Lower leg skin (tissue), 4 donors: ENCODE measurements around the gene PLEKHH3. TPM values are rescaled to one million over a fixed set of nuclear protein-coding genes. Genes with fewer than 3 reads are reported as not detected.

Experiments
- DNase-seq, 2 donors: peaks; one replicate each; pipeline ENCODE4 v3.0.0-alpha.2; 2019; ENCODE audit warnings: low spot score in 2 of 2
- H3K4me3 ChIP-seq: fragments of 200-600 bp; sonication (generic); 2 replicates; pipeline ENCODE4 v1.5.1; 2017; ENCODE audit warnings: mild to moderate bottlenecking, low read depth; ENCODE audit not compliant: poor library complexity, severe bottlenecking
- POLR2A ChIP-seq, 2 donors: fragments of 450-650 bp; IDR thresholded peaks; one replicate each; pipeline ENCODE4 v1.6.1; 2016 to 2017; ENCODE audit warnings: antibody characterized with exemption in 2 of 2, mild to moderate bottlenecking in 1 of 2, moderate library complexity in 1 of 2
- WGBS, 2 donors: methylation state at CpG; one replicate each; pipeline ENCODE4 v1.1.5; 2018; 5-methylcytosine and 5-hydroxymethylcytosine counted together
- intact Hi-C: fragments of 100-400 bp; cut with DNase I; formaldehyde crosslinking; loops from one replicate; pipeline ENCODE4 v1.15.0; 2023; ENCODE audit warnings: low total_unique reads
- total RNA-seq, 4 donors: library from RNA; depleted of rRNA; stranded (reverse); fragments of >200 nt; gene quantifications; one replicate each; pipeline ENCODE4 v1.1.0, GENCODE V29; 2016
- TF ChIP-seq, protein P1 (sequence below), 3 donors: fragments of 450-650 bp; IDR thresholded peaks; one replicate each; pipeline ENCODE4 v1.5.1; 2016; ENCODE audit warnings: antibody characterized with exemption in 3 of 3, mild to moderate bottlenecking in 3 of 3, moderate library complexity in 2 of 3

PLEKHH3 gene
- total RNA-seq, 4 donors from 2014 or later: 36.1 to 66.6 (median 44.0) TPM

DNA sequence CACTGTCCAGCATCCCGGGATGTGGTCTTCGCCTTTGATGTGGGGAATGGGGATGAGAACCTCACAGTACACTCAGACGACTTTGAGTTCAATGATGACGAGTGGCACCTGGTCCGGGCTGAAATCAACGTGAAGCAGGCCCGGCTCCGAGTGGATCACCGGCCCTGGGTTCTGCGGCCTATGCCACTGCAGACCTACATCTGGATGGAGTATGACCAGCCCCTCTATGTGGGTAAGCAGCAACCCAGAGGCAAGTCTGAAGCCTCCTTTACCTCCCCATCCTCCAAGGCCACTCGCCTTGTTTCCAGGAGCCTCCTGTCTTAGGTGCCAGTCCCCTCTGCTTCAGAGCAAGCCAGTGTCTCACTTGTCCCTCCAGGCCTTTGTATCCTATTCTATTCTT, 15.7 kb upstream of the PLEKHH3 start:
- 89% methylated on average over 11 of the region's 11 CpGs for WGBS, 2 donors
- no peak for TF ChIP-seq POLR2A (IDR thresholded peaks at IDR 0.05)
- TF ChIP-seq, protein P1, sequence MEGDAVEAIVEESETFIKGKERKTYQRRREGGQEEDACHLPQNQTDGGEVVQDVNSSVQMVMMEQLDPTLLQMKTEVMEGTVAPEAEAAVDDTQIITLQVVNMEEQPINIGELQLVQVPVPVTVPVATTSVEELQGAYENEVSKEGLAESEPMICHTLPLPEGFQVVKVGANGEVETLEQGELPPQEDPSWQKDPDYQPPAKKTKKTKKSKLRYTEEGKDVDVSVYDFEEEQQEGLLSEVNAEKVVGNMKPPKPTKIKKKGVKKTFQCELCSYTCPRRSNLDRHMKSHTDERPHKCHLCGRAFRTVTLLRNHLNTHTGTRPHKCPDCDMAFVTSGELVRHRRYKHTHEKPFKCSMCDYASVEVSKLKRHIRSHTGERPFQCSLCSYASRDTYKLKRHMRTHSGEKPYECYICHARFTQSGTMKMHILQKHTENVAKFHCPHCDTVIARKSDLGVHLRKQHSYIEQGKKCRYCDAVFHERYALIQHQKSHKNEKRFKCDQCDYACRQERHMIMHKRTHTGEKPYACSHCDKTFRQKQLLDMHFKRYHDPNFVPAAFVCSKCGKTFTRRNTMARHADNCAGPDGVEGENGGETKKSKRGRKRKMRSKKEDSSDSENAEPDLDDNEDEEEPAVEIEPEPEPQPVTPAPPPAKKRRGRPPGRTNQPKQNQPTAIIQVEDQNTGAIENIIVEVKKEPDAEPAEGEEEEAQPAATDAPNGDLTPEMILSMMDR (IDR thresholded peaks at IDR 0.05): no peak

DNA sequence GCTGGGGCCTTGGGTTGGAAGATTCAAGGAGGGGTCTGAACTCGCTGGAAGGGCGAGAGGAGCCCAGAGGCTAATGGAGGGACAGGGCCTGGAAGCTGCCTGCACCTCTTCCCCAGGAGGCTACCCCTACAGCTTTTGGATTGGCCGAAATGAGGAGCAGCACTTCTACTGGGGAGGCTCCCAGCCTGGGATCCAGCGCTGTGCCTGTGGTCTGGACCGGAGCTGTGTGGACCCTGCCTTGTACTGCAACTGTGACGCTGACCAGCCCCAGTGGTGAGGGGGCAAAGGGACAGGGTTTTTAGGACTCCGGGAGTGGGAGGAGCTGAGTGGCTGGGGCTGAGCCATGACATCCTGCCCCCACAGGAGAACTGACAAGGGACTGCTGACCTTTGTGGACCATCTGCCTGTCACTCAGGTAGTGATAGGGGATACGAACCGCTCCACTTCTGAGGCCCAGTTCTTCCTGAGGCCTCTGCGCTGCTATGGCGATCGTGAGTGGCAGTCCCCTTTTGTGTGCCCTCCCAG, 14.3 kb upstream of the PLEKHH3 start:
- no peak for DNase-seq
- TF ChIP-seq, protein P1 (IDR thresholded peaks at IDR 0.05): no peak
- TF ChIP-seq POLR2A (IDR thresholded peaks at IDR 0.05): no peak
- WGBS, 2 donors: 90 to 91% methylated on average over 12 of the region's 12 CpGs
- no peak overlapping the region for H3K4me3 ChIP-seq
- intact Hi-C loops: no loop called here

More for the DNA sequence above, 15.7 kb upstream of the PLEKHH3 start:
- no peak for DNase-seq
- intact Hi-C loops: no loop called here
- no peak overlapping the region for H3K4me3 ChIP-seq

DNA sequence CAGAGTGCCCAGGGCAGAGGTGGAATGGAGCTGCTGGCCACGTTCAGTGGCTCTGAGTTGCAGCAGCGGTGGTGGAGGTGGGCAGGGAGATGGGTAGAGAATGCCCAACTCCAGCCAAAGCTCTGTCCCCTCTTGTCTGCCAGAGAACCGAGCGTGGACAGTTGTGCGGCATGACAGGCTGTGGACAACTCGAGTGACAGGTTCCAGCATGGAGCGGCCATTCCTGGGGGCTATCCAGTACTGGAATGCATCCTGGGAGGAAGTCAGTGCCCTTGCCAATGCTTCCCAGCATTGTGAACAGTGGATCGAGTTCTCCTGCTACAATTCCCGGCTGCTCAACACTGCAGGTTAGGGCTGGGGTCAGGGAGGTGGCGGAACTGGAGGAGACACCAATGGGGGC, 13.8 kb upstream of the PLEKHH3 start:
- TF ChIP-seq, protein P1 (IDR thresholded peaks at IDR 0.05): no peak
- no peak for TF ChIP-seq POLR2A (IDR thresholded peaks at IDR 0.05)
- intact Hi-C loops: no loop called here
- no peak overlapping the region for H3K4me3 ChIP-seq
- DNase-seq: no peak
- WGBS, 2 donors: 78 to 91% methylated on average over 10 of the region's 10 CpGs

DNA sequence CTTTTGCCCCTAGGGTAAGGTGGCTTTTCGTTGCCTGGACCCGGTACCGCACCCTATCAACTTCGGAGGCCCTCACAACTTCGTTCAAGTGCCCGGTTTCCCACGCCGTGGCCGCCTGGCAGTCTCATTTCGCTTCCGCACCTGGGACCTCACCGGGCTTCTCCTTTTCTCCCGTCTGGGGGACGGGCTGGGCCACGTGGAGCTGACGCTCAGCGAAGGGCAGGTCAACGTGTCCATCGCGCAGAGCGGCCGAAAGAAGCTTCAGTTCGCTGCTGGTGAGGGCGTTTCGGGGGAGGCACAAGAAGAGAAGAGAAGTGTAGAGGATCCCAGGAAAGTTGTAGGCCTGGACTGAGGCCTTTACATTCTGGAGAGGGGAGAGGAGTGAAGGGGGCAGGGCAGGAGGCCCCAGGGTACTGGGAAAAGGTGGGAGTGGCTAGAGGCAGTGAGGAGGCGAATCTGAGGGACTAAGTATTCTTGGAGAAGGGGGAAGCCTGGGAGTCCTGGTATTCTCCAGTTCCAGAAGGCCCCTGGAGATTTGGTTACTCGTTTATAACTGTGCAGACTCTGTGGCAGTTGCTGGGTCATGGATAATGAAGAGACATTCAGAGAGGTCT, 11.0 kb upstream of the PLEKHH3 start:
- intact Hi-C loops: loop anchor here (10.0 kb wide), 1 partner anchor 113 kb away; the partner anchor contains the start of gene PSMC3IP
- DNase-seq: no peak
- TF ChIP-seq, protein P1 (IDR thresholded peaks at IDR 0.05): no peak
- no peak for TF ChIP-seq POLR2A (IDR thresholded peaks at IDR 0.05)
- H3K4me3 ChIP-seq: no peak overlapping the region
- 81 to 83% methylated on average over 27 of the region's 27 CpGs for WGBS, 2 donors

DNA sequence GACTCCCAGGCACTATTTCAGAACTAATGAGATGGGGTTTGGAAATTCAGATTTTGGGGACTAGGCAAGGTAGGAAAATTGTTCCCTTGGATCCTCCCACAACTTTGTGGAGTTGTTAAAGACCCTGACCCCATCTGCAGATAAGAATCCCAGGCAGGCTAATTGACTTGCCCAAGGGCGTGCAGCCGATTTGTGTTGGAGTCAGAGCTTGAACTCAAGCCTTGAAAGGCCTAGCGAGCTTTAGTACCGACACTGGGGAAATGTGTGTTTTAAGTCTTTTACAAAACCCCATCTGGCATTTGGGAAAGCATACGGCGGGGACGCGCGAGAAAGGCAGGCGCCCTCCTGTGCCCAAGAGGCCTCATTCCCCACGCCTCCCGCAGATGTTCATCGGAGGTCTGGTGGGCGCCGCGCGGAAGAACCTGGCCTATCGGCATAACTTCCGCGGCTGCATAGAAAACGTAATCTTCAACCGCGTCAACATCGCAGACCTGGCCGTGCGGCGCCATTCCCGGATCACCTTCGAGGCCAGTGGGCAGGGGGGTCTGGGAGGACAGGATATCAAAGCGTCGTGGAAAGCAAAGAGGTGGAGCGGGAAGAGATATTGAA, 9.8 kb upstream of the PLEKHH3 start:
- intact Hi-C loops: loop anchor here (10.0 kb wide), 1 partner anchor 112 kb away; the partner anchor contains the start of gene PSMC3IP
- DNase-seq: no peak
- no peak for TF ChIP-seq POLR2A (IDR thresholded peaks at IDR 0.05)
- TF ChIP-seq, protein P1 (IDR thresholded peaks at IDR 0.05): no peak
- H3K4me3 ChIP-seq: no peak overlapping the region
- 80 to 82% methylated on average over 32 of the region's 32 CpGs for WGBS, 2 donors
